GM19240 (cell line): Measurements from ENCODE around the gene H2AZ1.

Experiments used
- DNase-seq: peaks from one replicate; pipeline ENCODE4 v3.0.0; 2011; ENCODE audit warnings: low spot score; ENCODE audit not compliant: insufficient read length

The H2AZ1 gene

DNA sequence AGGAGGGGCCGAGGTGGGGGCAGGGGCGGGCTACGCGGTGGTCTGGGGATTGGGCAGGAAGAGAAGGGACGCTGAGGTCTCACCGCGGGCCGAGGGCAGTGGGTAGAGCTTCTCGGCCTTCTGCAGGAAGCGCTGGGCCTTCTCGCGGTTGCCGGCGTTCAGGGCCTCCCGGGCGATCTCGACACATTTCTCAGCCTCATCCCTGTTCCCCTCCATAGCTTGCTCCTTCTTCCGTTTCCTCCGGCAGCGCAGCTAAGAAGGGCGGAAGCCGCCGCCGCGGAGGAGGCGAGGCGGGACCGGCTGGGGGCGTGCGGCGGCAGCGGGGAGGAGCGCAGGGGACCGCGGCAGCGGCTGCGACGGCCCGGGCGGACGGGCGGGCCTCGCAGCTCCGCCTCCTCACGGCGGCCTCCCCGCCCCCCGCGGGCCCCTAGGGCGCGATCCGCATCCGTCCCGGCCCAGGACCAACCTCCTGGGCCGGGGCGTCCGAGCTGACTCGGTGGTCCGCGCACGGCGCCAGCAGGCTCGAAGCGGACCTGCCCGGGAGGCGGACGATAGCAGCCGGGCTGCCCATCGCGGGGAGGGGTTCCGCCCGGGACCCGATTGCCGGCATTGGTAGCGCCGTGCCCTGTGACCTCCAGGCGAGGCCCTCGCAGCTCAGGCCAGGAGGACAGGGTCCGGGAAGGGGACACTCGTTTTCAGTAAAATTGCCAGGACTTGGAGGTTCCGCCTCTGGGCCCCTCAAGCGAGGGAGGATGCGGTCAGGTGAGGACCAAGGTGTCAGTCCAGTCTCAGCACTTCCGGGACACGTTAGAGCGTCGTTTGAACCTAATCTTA, 3.5 kb downstream of the H2AZ1 start, which contains the start of gene DNAJB14:
Gene DNAJB14 (minus strand): TSS at position 263 of the 834 bp plus-strand sequence. CDS start 47 bp downstream, at position 216.
- peak; percentile 28 for DNase-seq

DNA sequence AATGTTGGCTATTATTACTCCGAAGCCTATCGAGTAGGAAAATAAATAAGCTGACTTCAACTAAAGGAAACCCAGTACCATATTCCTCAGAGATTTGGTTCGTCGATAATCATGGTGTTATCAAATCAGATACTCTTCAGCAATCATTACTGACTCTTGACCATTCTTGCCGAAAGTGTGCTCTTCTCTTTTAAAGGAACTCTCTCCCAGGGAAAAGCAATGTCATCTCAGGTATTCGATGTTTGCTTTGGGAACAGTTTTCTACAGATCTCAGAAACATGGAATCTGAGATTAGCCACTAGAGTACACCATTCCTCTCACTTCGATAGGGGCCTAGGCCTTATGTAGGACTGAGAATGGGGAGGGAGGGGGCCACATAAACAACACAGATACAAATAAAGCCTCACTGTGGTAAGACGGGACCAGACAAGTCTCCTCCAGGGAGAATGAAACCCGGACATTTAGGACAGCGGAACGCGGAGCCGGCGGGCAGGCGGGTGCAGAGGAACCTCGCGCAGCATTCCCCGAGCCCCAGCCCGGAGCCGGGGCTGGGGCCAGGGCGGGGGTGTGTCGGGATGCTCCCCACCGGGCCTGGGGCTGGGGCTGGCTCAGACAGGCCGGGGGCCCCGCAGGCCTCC, 4.2 kb downstream of the H2AZ1 start:
- DNase-seq = no peak

DNA sequence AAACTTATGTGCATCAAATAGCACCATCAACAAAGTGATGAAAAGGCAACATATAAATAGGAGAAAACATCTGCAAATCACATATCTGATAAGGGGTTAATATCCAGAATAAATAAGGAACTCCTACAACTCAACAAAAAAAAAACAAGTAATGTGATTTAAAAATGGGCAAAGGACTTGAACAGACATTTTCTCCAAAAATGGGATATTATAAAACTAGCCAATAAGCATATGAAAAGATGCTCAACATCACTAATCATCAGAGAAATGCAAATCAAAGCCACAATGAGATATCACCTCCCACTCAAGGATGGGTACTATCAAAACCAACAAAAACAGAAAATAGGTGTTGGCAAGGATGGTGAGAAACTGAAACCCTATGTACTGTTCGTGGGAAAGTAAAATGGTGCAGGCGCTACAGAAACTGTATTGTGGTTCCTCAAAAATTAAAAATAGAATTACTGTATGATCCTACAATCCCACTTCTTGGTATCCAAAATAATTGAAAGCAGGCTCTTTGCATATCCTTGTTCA, 6.1 kb downstream of the H2AZ1 start:
- DNase-seq = no peak

DNA sequence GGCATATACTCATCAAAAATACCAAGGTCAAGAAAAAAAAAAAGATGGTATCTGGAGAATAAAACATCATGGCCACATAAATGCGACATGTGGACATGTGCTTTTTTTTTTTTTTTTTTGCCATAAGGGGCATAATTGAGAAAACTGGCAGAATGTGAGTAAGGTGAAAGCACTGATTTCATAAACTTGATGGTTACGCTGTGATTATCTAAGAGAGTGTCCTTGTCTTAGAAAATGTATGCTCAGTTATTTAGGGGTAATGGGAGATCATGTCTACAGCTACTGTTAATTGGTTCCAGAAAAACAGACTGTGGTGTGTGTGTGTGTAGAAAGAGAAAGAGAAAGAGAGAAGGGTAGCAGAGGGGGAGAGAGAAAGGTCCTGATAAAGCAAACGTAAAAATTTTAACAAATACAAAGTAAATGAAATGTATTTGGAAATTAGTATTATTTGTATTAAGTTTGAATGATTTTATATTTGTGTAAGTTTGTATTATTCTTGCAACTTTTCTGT, 11.8 kb downstream of the H2AZ1 start:
- no peak for DNase-seq

DNA sequence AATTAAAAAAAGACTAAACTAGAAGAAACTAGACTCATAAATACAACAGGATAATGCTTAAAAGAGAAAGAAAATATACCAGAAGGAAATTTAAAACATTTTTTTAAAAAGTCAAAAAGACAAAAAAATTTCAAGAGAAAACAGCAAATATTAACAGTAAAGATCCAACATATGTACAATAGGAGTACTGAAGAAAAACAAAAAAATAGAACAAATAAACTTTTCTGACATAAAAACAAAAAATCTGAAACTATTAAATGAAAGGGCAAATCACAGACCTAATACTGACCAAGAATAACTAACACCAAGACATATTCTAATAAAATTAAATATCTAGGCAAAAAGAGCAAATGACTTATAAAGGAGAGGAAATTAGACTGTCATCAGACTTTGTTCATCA, 15.2 kb downstream of the H2AZ1 start:
- no peak for DNase-seq

DNA sequence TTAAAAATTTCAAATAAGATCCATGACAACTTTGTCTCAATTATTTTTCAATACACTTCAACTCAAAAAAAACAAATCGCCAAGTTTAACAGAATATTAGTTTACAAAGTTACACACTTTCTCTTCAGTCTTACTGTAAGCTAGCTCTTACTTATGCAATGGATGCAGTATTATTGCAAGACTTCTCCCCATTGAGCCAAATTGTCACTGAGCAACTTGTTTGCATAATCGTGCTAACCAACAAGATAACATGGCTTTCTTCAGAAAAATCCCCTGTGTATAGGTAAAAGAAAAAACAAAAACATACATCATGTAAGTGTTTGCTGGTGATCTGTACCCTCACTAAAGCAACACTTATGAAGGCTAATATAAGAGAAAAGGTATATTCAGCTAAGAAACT, 22.5 kb downstream of the H2AZ1 start:
- no peak for DNase-seq

DNA sequence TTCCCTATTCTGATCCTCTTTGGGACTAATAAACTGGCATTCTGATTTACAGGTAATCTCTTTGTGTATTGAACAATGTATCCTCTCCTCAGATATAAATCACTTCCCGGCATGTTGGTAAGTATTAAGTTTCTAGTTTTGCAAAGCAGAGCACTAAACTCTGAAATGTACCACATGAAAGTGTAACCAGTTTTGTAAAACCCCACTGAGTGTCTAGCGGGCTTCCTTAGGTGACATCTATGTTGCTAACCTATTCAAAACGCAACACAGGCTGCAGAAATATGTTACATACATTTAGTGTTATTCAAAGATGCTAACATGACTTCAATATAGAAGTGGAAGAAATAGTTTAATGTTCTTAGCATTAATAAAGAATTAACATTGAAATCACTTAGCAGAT, 28.9 kb downstream of the H2AZ1 start:
- no peak for DNase-seq

DNA sequence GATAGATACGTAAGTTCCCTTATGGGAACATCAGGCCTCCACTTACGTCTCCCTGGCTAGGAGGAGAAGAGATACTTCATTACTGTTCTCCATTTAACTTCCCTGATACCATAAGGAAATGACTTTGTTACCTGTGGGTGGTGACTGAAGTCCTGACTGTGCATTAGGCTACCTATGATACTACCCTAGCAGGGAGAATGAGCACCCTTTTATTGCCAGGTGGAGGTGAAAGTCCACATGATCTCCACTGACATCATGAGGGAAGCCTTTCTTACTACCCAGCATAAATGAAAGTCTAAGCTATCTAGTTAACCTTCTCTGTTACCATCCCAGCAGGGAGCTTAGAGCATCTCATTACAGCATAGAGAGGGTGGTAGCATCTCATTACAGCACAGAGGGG, 31.4 kb downstream of the H2AZ1 start:
- no peak for DNase-seq

DNA sequence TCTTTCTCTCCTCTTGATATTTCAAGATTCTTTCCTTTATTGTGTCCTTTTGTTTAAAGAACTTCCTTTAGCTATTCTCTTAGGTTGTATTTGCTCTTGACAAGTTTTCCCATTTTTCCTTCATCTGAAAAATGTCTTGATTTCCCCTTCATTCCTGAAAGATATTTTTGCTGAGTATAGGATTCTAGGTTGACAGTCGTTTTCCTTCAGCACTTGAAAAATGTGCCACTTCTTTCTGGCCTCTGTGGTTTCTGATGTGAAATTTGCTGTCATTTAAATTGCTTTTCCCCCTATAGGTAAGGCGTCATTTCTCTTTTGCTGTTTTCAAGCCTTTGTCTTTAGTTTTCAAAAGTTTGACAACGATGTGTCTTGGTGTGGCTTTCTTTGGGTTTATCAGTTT, 32.5 kb downstream of the H2AZ1 start:
- no peak for DNase-seq

DNA sequence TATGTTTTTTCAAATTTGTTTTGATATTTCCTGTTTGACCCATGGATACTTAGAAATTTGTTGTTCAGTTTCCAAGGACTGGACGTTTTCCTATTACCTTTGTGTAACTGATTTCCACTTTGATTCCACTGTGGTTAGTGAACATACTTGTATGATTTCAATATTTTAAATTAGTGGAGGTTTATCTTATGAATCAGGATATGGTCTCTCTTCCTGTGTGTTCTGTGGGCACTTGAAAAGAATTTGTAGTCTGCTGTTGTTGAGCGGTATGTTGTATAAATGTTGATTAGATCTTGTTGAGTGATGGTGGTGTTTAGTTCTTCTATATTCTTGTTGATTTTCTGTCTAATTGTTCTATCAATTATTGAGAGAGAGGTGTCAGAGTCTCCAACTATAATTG, 34.6 kb downstream of the H2AZ1 start:
- DNase-seq = no peak
